Naive B cell (primary cell): ENCODE measurements around the gene ASXL1. TPM values are rescaled to one million over a fixed set of nuclear protein-coding genes. Genes with fewer than 3 reads are reported as not detected.
A peak's percentile ranks its signal among the peaks of the same experiment; 100 is the strongest.

Experiments used
- ATAC-seq, 2 donors: fragments of 150-1000 bp; cut with Tn5 transposase; 2 replicates each; pipeline ENCODE4 v1.10.0; 2021; ENCODE audit warnings: low read depth in 2 of 2, mild to moderate bottlenecking in 2 of 2, moderate library complexity in 2 of 2
- DNase-seq: peaks from one replicate; pipeline ENCODE4 v3.0.0; 2022
- H3K27ac Mint-ChIP-seq, 6 donors: one replicate each; pipeline ENCODE4 v1.8.0; 2020 to 2022; ENCODE audit warnings: mild to moderate bottlenecking in 6 of 6, mixed read lengths in 6 of 6, moderate library complexity in 5 of 6, inconsistent platforms in 2 of 6
- H3K27me3 Mint-ChIP-seq, 3 donors: one replicate each; pipeline ENCODE4 v1.8.0; 2021 to 2022; ENCODE audit warnings: mixed read lengths in 3 of 3, mild to moderate bottlenecking in 1 of 3
- H3K36me3 Mint-ChIP-seq, 2 donors: one replicate each; pipeline ENCODE4 v1.8.0; 2020 to 2022; ENCODE audit warnings: mixed read lengths in 2 of 2, inconsistent platforms in 1 of 2, mild to moderate bottlenecking in 1 of 2
- H3K4me1 Mint-ChIP-seq, 3 donors: one replicate each; pipeline ENCODE4 v1.8.0; 2020 to 2022; ENCODE audit warnings: mixed read lengths in 3 of 3, inconsistent platforms in 1 of 3, mild to moderate bottlenecking in 1 of 3, moderate library complexity in 1 of 3
- H3K4me3 Mint-ChIP-seq, 8 donors: one replicate each; pipeline ENCODE4 v1.8.0; 2020 to 2022; ENCODE audit warnings: mild to moderate bottlenecking in 8 of 8, mixed read lengths in 8 of 8, moderate library complexity in 8 of 8, inconsistent platforms in 2 of 8
- H3K9me3 Mint-ChIP-seq, 7 donors: one replicate each; pipeline ENCODE4 v1.8.0; 2020 to 2022; ENCODE audit warnings: mixed read lengths in 7 of 7, mild to moderate bottlenecking in 5 of 7, inconsistent platforms in 2 of 7, moderate library complexity in 1 of 7
- polyA plus RNA-seq, 6 donors: library from polyadenylated mRNA; unstranded; fragments of 300-500 nt; fragmentation: Illumina TruSeq; gene quantifications; one replicate each; pipeline ENCODE4 v1.2.3, GENCODE V29; 2021; ENCODE audit warnings: low read depth in 6 of 6

ASXL1 gene
- polyA plus RNA-seq, 6 donors from 2014 or later = 9.4 to 22.6 (median 13.0) TPM

DNA sequence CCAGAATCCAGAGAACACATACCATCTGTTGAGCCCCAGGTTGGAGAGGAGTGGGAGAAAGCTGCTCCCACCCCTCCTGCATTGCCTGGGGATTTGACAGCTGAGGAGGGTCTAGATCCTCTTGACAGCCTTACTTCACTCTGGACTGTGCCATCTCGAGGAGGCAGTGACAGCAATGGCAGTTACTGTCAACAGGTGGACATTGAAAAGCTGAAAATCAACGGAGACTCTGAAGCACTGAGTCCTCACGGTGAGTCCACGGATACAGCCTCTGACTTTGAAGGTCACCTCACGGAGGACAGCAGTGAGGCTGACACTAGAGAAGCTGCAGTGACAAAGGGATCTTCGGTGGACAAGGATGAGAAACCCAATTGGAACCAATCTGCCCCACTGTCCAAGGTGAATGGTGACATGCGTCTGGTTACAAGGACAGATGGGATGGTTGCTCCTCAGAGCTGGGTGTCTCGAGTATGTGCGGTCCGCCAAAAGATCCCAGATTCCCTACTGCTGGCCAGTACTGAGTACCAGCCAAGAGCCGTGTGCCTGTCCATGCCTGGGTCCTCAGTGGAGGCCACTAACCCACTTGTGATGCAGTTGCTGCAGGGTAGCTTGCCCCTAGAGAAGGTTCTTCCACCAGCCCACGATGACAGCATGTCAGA lies 77.4 kb downstream of the ASXL1 start:
- DNase-seq (no peak), ATAC-seq (no peak)
- Mint-ChIP-seq H3K36me3 (peaks cover 18 to 25% of the 10 kb centered on the region in 2 donors), H3K27ac (peak overlapping the region in 1 of 6 donors; percentile 82), H3K4me1 (peaks cover 5 to 14% (median 9%) of the 10 kb centered on the region in 3 donors), H3K4me3 (no peak overlapping the region), H3K27me3 (no peaks in the 10 kb centered on the region), H3K9me3 (no peaks in the 10 kb centered on the region)

GRCh38 chr20:32436142-32436861 lies 78.2 kb downstream of the ASXL1 start:
- Mint-ChIP-seq H3K36me3 (peaks cover 18 to 25% of the 10 kb centered on the region in 2 donors), H3K27me3 (no peaks in the 10 kb centered on the region), H3K27ac (peak overlapping the region in 2 of 6 donors; percentile 53 to 82), H3K9me3 (no peaks in the 10 kb centered on the region), H3K4me3 (no peak overlapping the region), H3K4me1 (peaks cover 5 to 22% (median 9%) of the 10 kb centered on the region in 3 donors)
- DNase-seq (no peak), ATAC-seq (no peak)

- peak overlapping the region in 1 of 8 donors; percentile 19 for H3K4me3 Mint-ChIP-seq
- DNase-seq = no peak
- H3K9me3 Mint-ChIP-seq = no peaks in the 10 kb centered on the region
- ATAC-seq = no peak
- H3K36me3 Mint-ChIP-seq = peaks cover 18 to 25% of the 10 kb centered on the region in 2 donors
- H3K27ac Mint-ChIP-seq = peak overlapping the region in 2 of 6 donors; percentile 53 to 87
- H3K27me3 Mint-ChIP-seq = no peaks in the 10 kb centered on the region
- peaks cover 8 to 26% (median 14%) of the 10 kb centered on the region in 3 donors for H3K4me1 Mint-ChIP-seq
These were observed 78.8 kb downstream of the ASXL1 start for GRCh38 chr20:32436968-32437367.

GRCh38 chr20:32437391-32438074 lies 79.4 kb downstream of the ASXL1 start:
- Mint-ChIP-seq H3K36me3 (peaks cover 16 to 22% of the 10 kb centered on the region in 2 donors), H3K4me1 (peaks cover 11 to 29% (median 17%) of the 10 kb centered on the region in 3 donors), H3K27me3 (no peaks in the 10 kb centered on the region), H3K9me3 (no peaks in the 10 kb centered on the region), H3K4me3 (no peak overlapping the region), H3K27ac (no peak overlapping the region)
- DNase-seq (no peak), ATAC-seq (peak in 1 of 2 donors; percentile 53)

DNA sequence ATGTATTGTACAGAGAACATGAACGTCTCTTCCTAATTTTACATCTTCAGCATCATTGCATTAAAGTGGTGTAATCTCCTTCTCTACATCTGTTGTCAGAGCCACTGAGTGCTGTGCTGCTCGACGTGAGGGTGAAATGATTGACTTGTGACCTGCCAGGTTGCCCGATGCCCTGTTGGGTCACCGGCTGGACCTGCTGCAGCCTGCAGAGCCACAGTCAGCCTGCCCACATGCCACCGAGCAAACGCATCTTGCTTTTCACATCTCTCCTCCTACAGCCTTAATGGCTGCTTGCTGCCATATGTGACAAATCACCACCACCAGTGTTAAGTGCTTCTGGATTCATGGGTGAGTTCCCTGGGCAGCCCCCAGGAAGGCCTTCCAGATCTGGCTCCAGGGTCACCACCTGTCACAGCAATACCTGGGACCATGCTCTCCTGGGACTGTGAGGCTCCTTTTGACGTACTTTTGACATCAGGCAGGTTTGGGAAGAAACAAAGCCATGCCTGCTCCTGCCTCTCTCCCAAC lies 80.3 kb downstream of the ASXL1 start:
- H3K36me3 Mint-ChIP-seq = peaks cover 7 to 15% of the 10 kb centered on the region in 2 donors

GRCh38 chr20:32439132-32439829 lies 81.2 kb downstream of the ASXL1 start:
- H3K27me3 Mint-ChIP-seq = no peaks in the 10 kb centered on the region
- peak overlapping the region in 2 of 6 donors; percentile 20 to 59 for H3K27ac Mint-ChIP-seq
- H3K9me3 Mint-ChIP-seq = no peaks in the 10 kb centered on the region
- H3K4me1 Mint-ChIP-seq = peaks cover 25 to 46% (median 35%) of the 10 kb centered on the region in 3 donors
- peaks cover 6 to 9% of the 10 kb centered on the region in 2 donors for H3K36me3 Mint-ChIP-seq
- DNase-seq (no peak), ATAC-seq (no peak)
- no peak overlapping the region for H3K4me3 Mint-ChIP-seq

More for the DNA sequence above, 80.3 kb downstream of the ASXL1 start:
- no peaks in the 10 kb centered on the region for H3K9me3 Mint-ChIP-seq
- no peaks in the 10 kb centered on the region for H3K27me3 Mint-ChIP-seq
- no peak for DNase-seq
- H3K4me3 Mint-ChIP-seq = no peak overlapping the region
- H3K27ac Mint-ChIP-seq = peak overlapping the region in 2 of 6 donors; percentile 20 to 32
- H3K4me1 Mint-ChIP-seq = peaks cover 18 to 38% (median 26%) of the 10 kb centered on the region in 3 donors
- ATAC-seq = no peak

GRCh38 chr20:32440069-32440757 lies 82.1 kb downstream of the ASXL1 start:
- no peaks in the 10 kb centered on the region for H3K27me3 Mint-ChIP-seq
- H3K9me3 Mint-ChIP-seq = no peaks in the 10 kb centered on the region
- peak overlapping the region in 1 of 6 donors; percentile 60 for H3K27ac Mint-ChIP-seq
- DNase-seq = no peak
- H3K4me3 Mint-ChIP-seq = no peak overlapping the region
- peaks cover 6 to 8% of the 10 kb centered on the region in 2 donors for H3K36me3 Mint-ChIP-seq
- no peak for ATAC-seq
- peaks cover 27 to 53% (median 44%) of the 10 kb centered on the region in 3 donors for H3K4me1 Mint-ChIP-seq

- peak overlapping the region in 2 of 6 donors; percentile 23 to 37 for H3K27ac Mint-ChIP-seq
- DNase-seq (no peak), ATAC-seq (no peak)
- H3K4me3 Mint-ChIP-seq = no peak overlapping the region
- H3K9me3 Mint-ChIP-seq = no peaks in the 10 kb centered on the region
- peaks cover 6 to 8% of the 10 kb centered on the region in 2 donors for H3K36me3 Mint-ChIP-seq
- H3K27me3 Mint-ChIP-seq = no peaks in the 10 kb centered on the region
- H3K4me1 Mint-ChIP-seq = peaks cover 32 to 58% (median 49%) of the 10 kb centered on the region in 3 donors
These were observed 82.6 kb downstream of the ASXL1 start for GRCh38 chr20:32440758-32441078.

GRCh38 chr20:32441638-32442037 lies 83.5 kb downstream of the ASXL1 start:
- ATAC-seq (no peak), DNase-seq (no peak)
- no peak overlapping the region for H3K27ac Mint-ChIP-seq
- H3K4me3 Mint-ChIP-seq = no peak overlapping the region
- peaks cover 32 to 58% (median 56%) of the 10 kb centered on the region in 3 donors for H3K4me1 Mint-ChIP-seq
- no peaks in the 10 kb centered on the region for H3K27me3 Mint-ChIP-seq
- peaks cover 6 to 8% of the 10 kb centered on the region in 2 donors for H3K36me3 Mint-ChIP-seq
- no peaks in the 10 kb centered on the region for H3K9me3 Mint-ChIP-seq

GRCh38 chr20:32442630-32443373 lies 84.7 kb downstream of the ASXL1 start:
- peaks cover 32 to 60% (median 58%) of the 10 kb centered on the region in 3 donors for H3K4me1 Mint-ChIP-seq
- DNase-seq = no peak

DNA sequence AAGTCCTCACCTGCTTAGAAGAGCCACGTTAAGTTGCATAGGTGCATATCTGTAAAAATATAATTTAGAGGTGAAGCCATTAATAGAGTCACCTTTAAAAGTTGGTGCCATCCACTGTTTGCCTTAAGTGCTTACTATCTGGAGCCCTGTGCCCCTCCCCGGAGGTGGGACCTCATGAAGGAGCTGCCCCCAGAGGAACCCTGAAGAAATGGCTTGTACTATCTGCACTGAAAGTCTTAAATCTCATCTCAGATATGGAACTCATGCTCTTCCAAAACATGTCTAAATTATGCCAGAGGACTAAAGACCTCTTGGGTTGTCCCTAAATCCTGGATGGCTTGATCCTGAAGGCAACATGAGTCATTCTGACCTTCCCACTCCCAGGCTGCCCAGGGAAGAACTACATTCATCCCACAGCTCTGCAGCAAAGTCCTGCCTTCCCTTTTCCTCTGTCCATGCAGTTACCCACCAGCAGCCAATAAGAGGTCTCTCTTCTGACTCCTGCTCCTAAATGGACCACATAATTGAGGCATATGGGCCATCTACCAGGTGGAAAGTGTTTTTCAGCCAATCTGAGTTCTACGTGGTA lies 85.3 kb downstream of the ASXL1 start:
- Mint-ChIP-seq H3K36me3 (peaks cover 3 to 5% of the 10 kb centered on the region in 2 donors), H3K27me3 (no peaks in the 10 kb centered on the region), H3K4me3 (peak overlapping the region in 4 of 8 donors; percentile 3 to 46 (median 30)), H3K9me3 (no peaks in the 10 kb centered on the region), H3K4me1 (peaks cover 31 to 60% (median 56%) of the 10 kb centered on the region in 3 donors), H3K27ac (peak overlapping the region; percentile 18 to 93 (median 53))
- ATAC-seq = no peak
- no peak for DNase-seq

More at GRCh38 chr20:32442630-32443373, 84.7 kb downstream of the ASXL1 start:
- H3K36me3 Mint-ChIP-seq = peaks cover 6 to 8% of the 10 kb centered on the region in 2 donors
- H3K27ac Mint-ChIP-seq = peak overlapping the region in 4 of 6 donors; percentile 7 to 39 (median 28)
- H3K9me3 Mint-ChIP-seq = no peaks in the 10 kb centered on the region
- no peaks in the 10 kb centered on the region for H3K27me3 Mint-ChIP-seq
- H3K4me3 Mint-ChIP-seq = peak overlapping the region in 2 of 8 donors; percentile 19 to 26
- ATAC-seq = peak in 1 of 2 donors; percentile 28
